Measurements from ENCODE around the gene RNF152. TPM values are rescaled to one million over a fixed set of nuclear protein-coding genes. Genes with fewer than 3 reads are reported as not detected.

RNF152 gene
- total and polyA plus RNA-seq, 2 of the 4 experiments (the other 2 are of a cell fraction), result 7.5 to 18.5 TPM

- peaks cover 6% of the 10 kb centered on the region for H4K20me1 ChIP-seq (ENCODE audit: insufficient read depth, low read length)
- in situ Hi-C loops (cut with MboI; ENCODE audit: low sequenced_read_pairs), result no loop called here
- H4K8ac ChIP-seq (ENCODE audit: low read depth in 2 of 2, low read length in 2 of 2), result no peak overlapping the region; a peak in 1 of 4 replicates
- peak overlapping the region; percentile 18 for H2BK5ac ChIP-seq (ENCODE audit: low read depth, low read length, poor library complexity, severe bottlenecking)
- no peak overlapping the region for H3K9ac ChIP-seq (ENCODE audit: low read depth, low read length)
- H3K18ac ChIP-seq (ENCODE audit: low read depth, low read length), result peak overlapping the region; percentile 9; the same call in 1 of the 2 replicates
- no peak overlapping the region for H3K14ac ChIP-seq (replicated peaks; ENCODE audit: low read depth, low read length)
- H4K5ac ChIP-seq (ENCODE audit: low read depth, low read length), result no peak overlapping the region
- no peak overlapping the region for H3K23ac ChIP-seq (ENCODE audit: low read depth, low read length)
- H2BK15ac ChIP-seq (ENCODE audit: low read depth, low read length), result no peak overlapping the region
- H4K91ac ChIP-seq (ENCODE audit: insufficient read depth, low read depth, low read length), result no peak overlapping the region
- intact Hi-C loops (cut with micrococcal nuclease), result no loop called here
- dilution Hi-C loops (cut with HindIII; ENCODE audit: low sequenced_read_pairs, unreplicated experiment), result no loop called here
- no peak overlapping the region; the same call in 1 of the 2 replicates for H3K4me2 ChIP-seq (ENCODE audit: low read depth, low read length)
- POLR2A ChIA-PET (ENCODE audit: unreplicated experiment), result no interaction called here
- H2AFZ ChIP-seq (replicated peaks; ENCODE audit: low read length, poor library complexity), result no peak overlapping the region
- H3K4me3 ChIP-seq (ENCODE audit: insufficient read depth, low read depth, low read length), result no peak overlapping the region
- H3K36me3 ChIP-seq (ENCODE audit: control insufficient read depth, insufficient read depth, low read length), result no peaks in the 10 kb centered on the region
- TF ChIP-seq CEBPB (IDR thresholded peaks at IDR 0.05; ENCODE audit: low read depth, low read length) (peak; percentile 48; the same call in 1 of the 2 replicates), MXI1 (IDR thresholded peaks at IDR 0.05; ENCODE audit: borderline replicate concordance, low read depth, low read length) (peak; percentile 68; the same call in 1 of the 2 replicates), POLR2A (IDR thresholded peaks at IDR 0.05; ENCODE audit: low read depth, low read length) (no peak), CTCF (conservative IDR thresholded peaks at IDR 0.05; ENCODE audit: low read depth, low read length) (0 out of 2 replicates have a peak, but pooled peaks have one; percentile 7)
- no peak overlapping the region for H3K4ac ChIP-seq (ENCODE audit: low read depth, low read length)
- H3K9me3 ChIP-seq (ENCODE audit: control insufficient read depth, insufficient read depth, low read length), result no peaks in the 10 kb centered on the region
- H3K79me1 ChIP-seq (ENCODE audit: low read depth in 1 of 2, low read length in 2 of 2), result peaks cover 42 to 76% of the 10 kb centered on the region in 2 experiments
- WGBS, 2 experiments (ENCODE audit: extremely low coverage in 2 of 2, insufficient read length in 1 of 2), result no CpG with 5 or more reads among the region's 3 CpGs
- no peak overlapping the region for H2AK9ac ChIP-seq (replicated peaks; ENCODE audit: low read depth, low read length, poor library complexity)
- no TSS peak for BruUV-seq (replicated peaks)
- H2BK20ac ChIP-seq (ENCODE audit: low read depth, low read length), result no peak overlapping the region
- H2BK120ac ChIP-seq (ENCODE audit: low read depth, low read length), result no peak overlapping the region
- no peak overlapping the region for H2AK5ac ChIP-seq (ENCODE audit: low read depth, low read length)
- peaks cover 20% of the 10 kb centered on the region for H3K9me1 ChIP-seq (ENCODE audit: insufficient read depth, low read length)
- peak; percentile 48 for ATAC-seq (ENCODE audit: low read depth)
- peak; percentile 69 for DNase-seq
- no peak overlapping the region for H3K27ac ChIP-seq (ENCODE audit: insufficient read depth, low read length)
- no peak overlapping the region for H3K56ac ChIP-seq (ENCODE audit: extremely low read depth, insufficient read depth, low read length)
- peaks cover 12% of the 10 kb centered on the region for H3K4me1 ChIP-seq (ENCODE audit: control insufficient read depth, insufficient read depth, low read length)
- H3K27me3 ChIP-seq (ENCODE audit: control insufficient read depth, insufficient read depth, low read length), result no peaks in the 10 kb centered on the region
- CTCF ChIA-PET, result no interaction called here
Observed at GRCh38 chr18:61851940-61852451, 40.8 kb downstream of the RNF152 start.

Data from IMR-90 (cell line).